ENCODE data around the gene SNX6. TPM values are rescaled to one million over a fixed set of nuclear protein-coding genes. Genes with fewer than 3 reads are reported as not detected.
"Not testable (repeated sequence)": the region's sequence is repeated elsewhere in the genome, so short reads cannot be mapped to it uniquely, and the experiment has no call there.

Gene SNX6
- total RNA-seq, 3 donors from 2014 or later: 58.0 to 59.6 (median 59.4) TPM

GRCh38 chr14:34568803-34569202, 61.1 kb downstream of the SNX6 start:
- Mint-ChIP-seq H3K4me1 (ENCODE audit: low read depth) (no peaks in the 10 kb centered on the region), H3K9me3 (no peaks in the 10 kb centered on the region), H3K36me3 (ENCODE audit: insufficient read depth) (peaks cover 15% of the 10 kb centered on the region), H3K4me3 (no peak overlapping the region), H3K27me3 (ENCODE audit: low read depth) (no peaks in the 10 kb centered on the region)
- no peak for DNase-seq
- no peak for ATAC-seq

- Mint-ChIP-seq H3K36me3 (ENCODE audit: insufficient read depth) (peaks cover 12% of the 10 kb centered on the region), H3K27me3 (ENCODE audit: low read depth) (no peaks in the 10 kb centered on the region), H3K4me3 (no peak overlapping the region), H3K4me1 (ENCODE audit: low read depth) (no peaks in the 10 kb centered on the region), H3K9me3 (no peaks in the 10 kb centered on the region)
- no peak for DNase-seq
- no peak for ATAC-seq
Observed at GRCh38 chr14:34562776-34563150, 67.2 kb downstream of the SNX6 start.

- not testable (repeated sequence) for DNase-seq; ATAC-seq; H3K4me3 Mint-ChIP-seq; H3K9me3 Mint-ChIP-seq; H3K27me3 Mint-ChIP-seq (ENCODE audit: low read depth); H3K4me1 Mint-ChIP-seq (ENCODE audit: low read depth)
- H3K36me3 Mint-ChIP-seq (ENCODE audit: insufficient read depth): peaks cover 10% of the 10 kb centered on the region
Observed at GRCh38 chr14:34562037-34562775, 67.7 kb downstream of the SNX6 start.

- H3K27me3 Mint-ChIP-seq (ENCODE audit: low read depth); H3K4me3 Mint-ChIP-seq; DNase-seq; H3K36me3 Mint-ChIP-seq (ENCODE audit: insufficient read depth): not testable (repeated sequence)
- H3K4me1 Mint-ChIP-seq (ENCODE audit: low read depth): peaks cover 13% of the 10 kb centered on the region
- ATAC-seq: peak; percentile 39 to 50
- peaks cover 10% of the 10 kb centered on the region for H3K9me3 Mint-ChIP-seq
Observed at GRCh38 chr14:34556498-34556829, 73.5 kb downstream of the SNX6 start.

- Mint-ChIP-seq H3K9me3 (peaks cover 12% of the 10 kb centered on the region), H3K4me1 (ENCODE audit: low read depth) (peaks cover 15% of the 10 kb centered on the region)
- not testable (repeated sequence) for H3K27me3 Mint-ChIP-seq (ENCODE audit: low read depth); H3K36me3 Mint-ChIP-seq (ENCODE audit: insufficient read depth); DNase-seq; H3K4me3 Mint-ChIP-seq
- ATAC-seq: peak; percentile 72 to 73
Observed at GRCh38 chr14:34555583-34556497, 74.1 kb downstream of the SNX6 start.

GRCh38 chr14:34554540-34555250, 75.3 kb downstream of the SNX6 start:
- H3K36me3 Mint-ChIP-seq (ENCODE audit: insufficient read depth): no peaks in the 10 kb centered on the region
- H3K4me3 Mint-ChIP-seq: peak overlapping the region; percentile 55
- H3K4me1 Mint-ChIP-seq (ENCODE audit: low read depth): peaks cover 16% of the 10 kb centered on the region
- no peaks in the 10 kb centered on the region for H3K27me3 Mint-ChIP-seq (ENCODE audit: low read depth)
- ATAC-seq (no peak), DNase-seq (no peak)
- peaks cover 12% of the 10 kb centered on the region for H3K9me3 Mint-ChIP-seq

- not testable (repeated sequence) for H3K36me3 Mint-ChIP-seq (ENCODE audit: insufficient read depth); DNase-seq; H3K27me3 Mint-ChIP-seq (ENCODE audit: low read depth); H3K4me3 Mint-ChIP-seq; ATAC-seq
- Mint-ChIP-seq H3K9me3 (peaks cover 11% of the 10 kb centered on the region), H3K4me1 (ENCODE audit: low read depth) (peaks cover 14% of the 10 kb centered on the region)
Observed at GRCh38 chr14:34549276-34549966, 80.5 kb downstream of the SNX6 start.

- H3K4me3 Mint-ChIP-seq: no peak overlapping the region
- peaks cover 6% of the 10 kb centered on the region for H3K9me3 Mint-ChIP-seq
- no peaks in the 10 kb centered on the region for H3K27me3 Mint-ChIP-seq (ENCODE audit: low read depth)
- peaks cover 9% of the 10 kb centered on the region for H3K4me1 Mint-ChIP-seq (ENCODE audit: low read depth)
- DNase-seq (no peak), ATAC-seq (no peak)
- H3K36me3 Mint-ChIP-seq (ENCODE audit: insufficient read depth): no peaks in the 10 kb centered on the region
Observed at GRCh38 chr14:34548472-34548981, 81.4 kb downstream of the SNX6 start.

GRCh38 chr14:34547136-34547520, 82.8 kb downstream of the SNX6 start:
- not testable (repeated sequence) for H3K27me3 Mint-ChIP-seq (ENCODE audit: low read depth); DNase-seq; H3K4me3 Mint-ChIP-seq; H3K9me3 Mint-ChIP-seq; H3K4me1 Mint-ChIP-seq (ENCODE audit: low read depth); H3K36me3 Mint-ChIP-seq (ENCODE audit: insufficient read depth)
- ATAC-seq: peak; percentile 71 to 74

GRCh38 chr14:34546272-34547135, 83.4 kb downstream of the SNX6 start:
- H3K4me1 Mint-ChIP-seq (ENCODE audit: low read depth); H3K36me3 Mint-ChIP-seq (ENCODE audit: insufficient read depth); H3K4me3 Mint-ChIP-seq; H3K27me3 Mint-ChIP-seq (ENCODE audit: low read depth); H3K9me3 Mint-ChIP-seq; DNase-seq: not testable (repeated sequence)
- ATAC-seq: peak; percentile 71 to 76

- not testable (repeated sequence) for H3K36me3 Mint-ChIP-seq (ENCODE audit: insufficient read depth); H3K27me3 Mint-ChIP-seq (ENCODE audit: low read depth); H3K9me3 Mint-ChIP-seq; ATAC-seq; DNase-seq
- peaks cover 34% of the 10 kb centered on the region for H3K4me1 Mint-ChIP-seq (ENCODE audit: low read depth)
- peak overlapping the region; percentile 99 for H3K4me3 Mint-ChIP-seq
Observed at GRCh38 chr14:34540181-34541059, 89.5 kb downstream of the SNX6 start.

- ATAC-seq (peak; percentile 99 to 100), DNase-seq (peak; percentile 92)
- Mint-ChIP-seq H3K27me3 (ENCODE audit: low read depth) (no peaks in the 10 kb centered on the region), H3K36me3 (ENCODE audit: insufficient read depth) (peaks cover 2% of the 10 kb centered on the region), H3K4me3 (peak within 1 kb of the TSS; percentile 99), H3K9me3 (no peaks in the 10 kb centered on the region), H3K4me1 (ENCODE audit: low read depth) (peaks cover 34% of the 10 kb centered on the region)
Observed at GRCh38 chr14:34539407-34540180, 90.4 kb downstream of the SNX6 start, which contains the start of gene EAPP. Gene EAPP (minus strand): TSS chr14:34539701. CDS start chr14:34539628, 73 bp downstream.

Measured in activated T-cell treated with anti-CD3 and anti-CD28 coated beads, Interleukin-2, amount 50 U/mL, for 4 hours (primary cell).